Measurements from ENCODE around the gene OR6Q1.

Gene OR6Q1

GRCh38 chr11:58057481-58057880 lies 26.7 kb downstream of the OR6Q1 start:
- DNase-seq (ENCODE audit: low read depth in 2 of 2, low spot score in 1 of 2), result no peak

DNA sequence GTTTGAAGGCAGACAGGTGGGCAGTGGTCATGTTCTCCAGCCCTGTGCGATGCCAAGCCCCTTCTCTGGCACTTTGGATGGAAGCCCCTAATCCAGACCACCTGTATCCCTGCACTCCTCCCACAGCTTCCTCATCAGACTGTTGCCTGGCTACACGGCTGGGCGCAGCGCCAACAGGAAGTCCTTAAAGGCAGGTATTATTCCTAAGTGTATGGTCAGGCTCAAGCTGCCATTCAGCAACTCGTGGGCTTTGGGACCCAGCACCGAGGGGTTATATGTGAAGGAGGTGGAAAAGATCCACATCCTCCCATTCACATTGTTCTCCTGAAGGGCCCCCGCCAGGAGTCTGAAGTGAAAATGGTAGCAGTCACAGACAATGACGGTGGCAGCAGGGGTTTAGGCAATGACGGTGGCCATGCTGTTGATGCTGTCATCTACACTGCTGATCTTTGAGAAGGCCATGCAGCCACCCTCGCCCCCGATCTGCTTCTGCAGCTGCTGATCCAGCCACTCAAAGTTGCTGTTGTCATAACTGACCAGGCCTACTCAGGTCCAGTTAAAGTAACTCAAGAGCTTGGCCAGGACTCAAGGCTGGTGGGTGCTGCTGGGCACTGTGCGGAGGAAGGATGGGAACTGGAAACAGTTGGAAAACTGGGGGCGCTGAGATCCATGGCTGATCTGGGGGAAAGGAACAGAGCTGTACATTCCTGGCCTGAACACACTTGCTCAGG lies 27.7 kb downstream of the OR6Q1 start:
- DNase-seq (ENCODE audit: low read depth in 2 of 2, low spot score in 1 of 2), result no peak

GRCh38 chr11:58059007-58059350 lies 28.2 kb downstream of the OR6Q1 start:
- no peak for DNase-seq (ENCODE audit: low read depth in 2 of 2, low spot score in 1 of 2)

DNA sequence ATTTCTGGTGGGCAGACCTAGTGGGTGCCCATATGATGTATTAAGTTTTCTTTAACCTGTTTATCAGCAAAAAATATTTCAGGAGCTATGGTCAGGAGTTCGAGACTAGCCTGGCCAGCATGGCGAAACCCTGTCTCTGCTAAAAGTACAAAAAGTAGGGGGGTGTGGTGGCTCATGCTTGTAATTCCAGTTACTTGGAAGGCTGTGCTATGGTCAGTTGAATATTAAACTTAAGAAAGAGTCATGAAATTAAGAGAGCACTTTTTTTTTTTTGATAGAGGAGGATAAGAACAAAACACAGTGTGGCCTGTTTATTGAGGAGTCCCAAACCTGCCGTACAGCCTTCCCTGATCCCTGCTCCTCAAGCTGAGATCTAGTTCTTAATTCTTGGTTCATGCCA lies 29.8 kb downstream of the OR6Q1 start:
- DNase-seq (ENCODE audit: low read depth in 2 of 2, low spot score in 1 of 2), result no peak

DNA sequence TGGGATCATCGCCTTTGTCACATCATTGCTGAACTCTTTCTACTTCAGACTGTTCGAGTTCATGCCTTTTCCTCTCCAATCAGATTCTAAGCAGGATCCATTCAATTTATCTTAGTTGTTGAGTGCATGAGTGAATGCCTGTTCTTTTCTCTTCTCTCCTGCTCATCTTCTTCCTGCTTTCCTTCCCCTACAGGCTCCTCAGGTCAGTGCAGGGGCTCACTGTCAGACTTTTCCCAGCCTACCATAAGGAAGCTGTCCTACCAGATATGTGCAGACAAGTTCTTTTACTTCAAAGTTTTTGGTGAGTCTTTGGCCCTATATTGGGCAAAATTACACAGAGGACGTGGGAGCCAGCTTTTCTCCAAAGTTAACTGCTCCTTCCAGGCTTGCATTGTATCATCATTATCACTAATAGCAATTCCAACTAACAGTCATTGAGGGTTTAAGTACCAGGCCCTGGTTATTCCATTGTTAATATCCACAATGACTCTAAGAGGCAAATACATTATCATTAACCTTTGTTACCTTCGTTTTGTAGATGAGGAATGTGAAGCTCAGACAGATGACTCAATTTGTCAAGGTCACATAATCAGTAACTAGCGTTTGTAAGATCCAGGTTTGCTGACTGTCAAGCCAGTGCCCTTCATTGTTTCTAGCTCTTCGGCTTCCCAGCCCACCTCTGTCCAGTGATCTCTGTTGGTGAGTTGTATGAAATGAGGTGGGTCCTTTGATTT lies 30.4 kb downstream of the OR6Q1 start:
- no peak for DNase-seq (ENCODE audit: low read depth in 2 of 2, low spot score in 1 of 2)

- no peak for DNase-seq (ENCODE audit: low read depth in 2 of 2, low spot score in 1 of 2)
Measured at GRCh38 chr11:58061813-58062212, 31.1 kb downstream of the OR6Q1 start.

GRCh38 chr11:58067685-58068084 lies 36.9 kb downstream of the OR6Q1 start:
- no peak for DNase-seq (ENCODE audit: low read depth in 2 of 2, low spot score in 1 of 2)

DNA sequence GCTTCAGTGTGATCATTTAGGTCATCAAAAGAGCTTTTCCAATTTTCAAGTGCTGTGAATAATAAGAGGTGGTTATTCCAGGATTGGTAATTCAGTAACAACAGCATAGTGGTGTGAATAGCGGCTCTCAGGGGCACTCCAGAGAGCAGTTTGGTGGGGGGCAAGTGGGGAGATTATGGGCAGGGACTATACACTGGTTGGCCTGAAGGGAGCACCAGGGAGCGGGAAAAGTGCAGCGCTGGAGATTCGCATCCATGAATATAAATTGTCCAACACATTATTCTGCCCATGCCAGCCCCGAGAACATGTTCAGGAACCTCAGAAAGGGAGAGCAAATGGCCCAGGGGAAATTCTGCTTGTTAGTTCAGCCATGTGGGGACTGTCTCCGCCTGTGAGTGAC lies 37.9 kb downstream of the OR6Q1 start:
- DNase-seq (ENCODE audit: low read depth in 2 of 2, low spot score in 1 of 2), result no peak

DNA sequence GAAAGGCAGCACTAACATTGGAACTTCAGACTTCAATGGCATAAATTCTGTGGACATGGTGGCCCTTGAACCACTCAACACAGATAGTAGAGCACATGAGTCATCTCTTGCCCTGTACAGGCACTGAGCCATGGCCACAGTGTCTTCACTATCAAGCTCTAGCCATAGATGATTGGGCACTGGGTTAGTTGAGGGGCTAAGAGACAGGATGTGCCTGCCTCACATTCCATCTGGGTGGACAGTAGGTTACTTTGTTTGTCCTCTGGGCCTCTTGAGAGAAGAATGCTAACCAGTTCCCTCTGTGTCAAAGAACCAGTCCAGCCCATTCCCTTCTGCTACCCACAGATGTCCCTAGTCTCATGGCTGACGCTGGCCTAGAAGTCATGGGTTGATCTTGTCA lies 39.8 kb downstream of the OR6Q1 start:
- no peak for DNase-seq (ENCODE audit: low read depth in 2 of 2, low spot score in 1 of 2)

DNA sequence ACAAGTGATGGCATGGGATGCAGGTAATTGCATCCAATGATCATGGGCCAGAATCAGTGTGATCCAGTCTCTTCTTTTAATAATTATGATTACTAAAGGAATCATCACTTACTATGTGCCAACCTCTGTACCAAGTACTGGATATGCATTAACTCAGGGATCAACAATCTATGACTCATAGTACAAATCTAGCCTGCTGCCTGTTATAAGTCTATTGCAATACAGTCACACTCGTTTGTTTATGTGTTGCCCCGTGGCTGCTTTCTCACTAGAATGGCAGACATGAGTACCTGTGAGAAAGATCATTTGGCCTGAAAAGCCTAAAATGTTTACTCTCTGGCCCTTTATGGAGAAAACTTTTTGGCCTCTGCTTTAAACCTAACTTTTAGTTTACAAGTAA lies 45.0 kb downstream of the OR6Q1 start:
- DNase-seq (ENCODE audit: low read depth in 2 of 2, low spot score in 1 of 2), result no peak

Measured in stimulated activated CD8-positive, alpha-beta memory T cell treated with anti-CD3 and anti-CD28 coated beads, Interleukin-4, amount 100 ng/mL, for 4 hours (primary cell).